ENCODE results near the gene ARHGAP26. TPM values are rescaled to one million over a fixed set of nuclear protein-coding genes. Genes with fewer than 3 reads are reported as not detected.

Gene ARHGAP26
- total RNA-seq, 4 donors from 2014 or later = 12.4 to 49.5 (median 31.8) TPM

DNA sequence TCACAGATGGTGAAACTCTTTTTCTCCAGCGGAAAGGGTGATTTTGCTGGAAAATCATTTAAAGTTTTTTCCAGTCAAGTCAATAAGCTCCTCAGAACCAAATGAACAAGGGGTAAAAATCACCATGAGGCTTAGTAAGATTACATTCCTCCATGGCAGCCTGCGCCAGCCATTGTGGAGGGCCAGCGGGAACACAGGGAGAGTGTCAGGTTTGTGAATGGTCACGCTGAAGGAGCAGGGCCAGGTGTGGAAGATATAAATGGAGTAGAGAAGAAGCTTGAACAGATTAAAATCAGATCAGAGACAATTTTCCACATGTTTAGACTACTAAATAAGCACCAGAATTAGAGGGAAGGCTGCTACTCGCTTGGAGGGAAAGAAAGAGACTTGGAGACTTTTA, 424.5 kb downstream of the ARHGAP26 start:
- DNase-seq = no peak
- H3K4me1 ChIP-seq = no peaks in the 10 kb centered on the region
- no peaks in the 10 kb centered on the region for H3K36me3 ChIP-seq
- TF ChIP-seq, protein P1, sequence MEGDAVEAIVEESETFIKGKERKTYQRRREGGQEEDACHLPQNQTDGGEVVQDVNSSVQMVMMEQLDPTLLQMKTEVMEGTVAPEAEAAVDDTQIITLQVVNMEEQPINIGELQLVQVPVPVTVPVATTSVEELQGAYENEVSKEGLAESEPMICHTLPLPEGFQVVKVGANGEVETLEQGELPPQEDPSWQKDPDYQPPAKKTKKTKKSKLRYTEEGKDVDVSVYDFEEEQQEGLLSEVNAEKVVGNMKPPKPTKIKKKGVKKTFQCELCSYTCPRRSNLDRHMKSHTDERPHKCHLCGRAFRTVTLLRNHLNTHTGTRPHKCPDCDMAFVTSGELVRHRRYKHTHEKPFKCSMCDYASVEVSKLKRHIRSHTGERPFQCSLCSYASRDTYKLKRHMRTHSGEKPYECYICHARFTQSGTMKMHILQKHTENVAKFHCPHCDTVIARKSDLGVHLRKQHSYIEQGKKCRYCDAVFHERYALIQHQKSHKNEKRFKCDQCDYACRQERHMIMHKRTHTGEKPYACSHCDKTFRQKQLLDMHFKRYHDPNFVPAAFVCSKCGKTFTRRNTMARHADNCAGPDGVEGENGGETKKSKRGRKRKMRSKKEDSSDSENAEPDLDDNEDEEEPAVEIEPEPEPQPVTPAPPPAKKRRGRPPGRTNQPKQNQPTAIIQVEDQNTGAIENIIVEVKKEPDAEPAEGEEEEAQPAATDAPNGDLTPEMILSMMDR (IDR thresholded peaks at IDR 0.05) = no peak
- TF ChIP-seq POLR2A (IDR thresholded peaks at IDR 0.05) = no peak
- no peaks in the 10 kb centered on the region for H3K9me3 ChIP-seq
- no peaks in the 10 kb centered on the region for H3K27me3 ChIP-seq
- no peak overlapping the region for H3K27ac ChIP-seq
- intact Hi-C loops (cut with DNase I; ENCODE audit: low total_unique reads) = no loop called here
- no peak overlapping the region for H3K4me3 ChIP-seq

DNA sequence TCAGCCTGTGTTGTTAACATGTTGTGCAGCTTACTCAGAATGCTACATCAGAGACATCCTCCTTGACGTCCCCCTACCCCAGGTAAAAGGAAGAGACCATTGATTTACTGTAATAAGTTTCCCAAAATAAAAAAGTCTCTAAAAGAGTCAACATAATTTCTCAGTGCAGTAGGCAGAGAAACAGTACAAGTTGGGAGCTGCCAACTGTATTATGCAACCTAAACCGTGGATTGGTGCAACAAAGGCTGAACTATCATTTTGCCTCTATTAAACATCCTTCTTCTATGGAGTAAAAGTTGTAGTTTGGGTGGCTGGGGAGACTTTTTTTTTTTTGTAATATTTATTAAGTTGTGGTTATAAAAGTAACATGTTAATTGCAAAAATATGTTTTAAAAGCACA, 425.3 kb downstream of the ARHGAP26 start:
- Histone ChIP-seq H3K27me3 (no peaks in the 10 kb centered on the region), H3K4me3 (no peak overlapping the region), H3K4me1 (no peaks in the 10 kb centered on the region), H3K27ac (no peak overlapping the region), H3K9me3 (no peaks in the 10 kb centered on the region), H3K36me3 (no peaks in the 10 kb centered on the region)
- DNase-seq = no peak
- intact Hi-C loops (cut with DNase I; ENCODE audit: low total_unique reads) = no loop called here
- TF ChIP-seq, protein P1 (IDR thresholded peaks at IDR 0.05) = no peak
- TF ChIP-seq POLR2A (IDR thresholded peaks at IDR 0.05) = no peak

DNA sequence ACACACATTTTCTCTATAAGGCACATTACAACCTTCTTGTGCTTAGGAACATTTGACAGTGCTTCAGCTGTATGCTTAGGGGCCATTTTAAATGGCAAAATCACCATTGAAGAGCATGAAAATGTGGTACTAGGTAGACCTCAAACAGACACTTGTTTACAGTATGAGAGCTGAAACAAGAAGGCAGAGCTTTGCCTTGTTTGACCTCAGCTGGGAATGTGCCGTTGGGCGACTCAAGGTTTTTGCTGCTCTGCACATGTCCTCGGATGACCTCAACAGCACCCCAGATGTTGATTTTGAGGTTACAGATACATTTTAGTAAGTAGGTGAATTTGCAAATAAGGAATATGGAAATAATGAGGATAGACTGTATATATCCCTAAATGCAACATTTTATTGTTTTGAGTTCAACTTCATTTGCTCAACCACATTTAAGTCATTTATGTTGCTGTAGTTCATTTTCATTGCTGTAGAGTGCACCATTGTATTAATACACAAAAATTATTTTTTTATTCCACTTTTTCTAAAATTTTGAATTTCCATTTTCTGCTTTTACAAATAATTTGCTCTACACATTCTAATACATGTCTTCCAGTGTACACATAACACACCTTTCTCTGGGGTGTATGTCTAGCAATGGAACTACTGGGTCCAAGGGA, 426.6 kb downstream of the ARHGAP26 start:
- H3K9me3 ChIP-seq = no peaks in the 10 kb centered on the region
- no peak overlapping the region for H3K27ac ChIP-seq
- DNase-seq = no peak
- no peaks in the 10 kb centered on the region for H3K36me3 ChIP-seq
- intact Hi-C loops (cut with DNase I; ENCODE audit: low total_unique reads) = no loop called here
- H3K27me3 ChIP-seq = no peaks in the 10 kb centered on the region
- TF ChIP-seq POLR2A (IDR thresholded peaks at IDR 0.05) = no peak
- TF ChIP-seq, protein P1 (IDR thresholded peaks at IDR 0.05) = no peak
- no peak overlapping the region for H3K4me3 ChIP-seq
- H3K4me1 ChIP-seq = no peaks in the 10 kb centered on the region

DNA sequence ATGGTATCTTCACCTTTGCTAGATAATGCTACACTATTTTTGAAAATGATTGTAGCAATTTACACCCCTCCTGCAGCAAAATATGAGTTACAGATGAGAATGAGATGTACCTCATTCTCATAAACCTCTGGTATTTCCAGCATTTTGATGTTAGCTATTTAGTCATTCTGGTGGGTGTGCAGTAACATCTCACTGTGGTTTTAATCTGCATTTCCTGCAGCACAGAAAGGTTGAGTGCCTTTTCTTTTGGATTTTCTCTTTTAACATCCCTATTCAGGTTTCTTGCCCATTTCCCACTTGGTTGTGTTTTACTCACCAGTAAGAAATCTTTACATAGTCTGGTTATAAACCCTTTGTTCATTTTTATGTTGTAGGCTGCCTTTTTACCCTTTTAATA, 427.1 kb downstream of the ARHGAP26 start:
- H3K27ac ChIP-seq = no peak overlapping the region
- TF ChIP-seq, protein P1 (IDR thresholded peaks at IDR 0.05) = no peak
- TF ChIP-seq POLR2A (IDR thresholded peaks at IDR 0.05) = no peak
- H3K9me3 ChIP-seq = no peaks in the 10 kb centered on the region
- no peaks in the 10 kb centered on the region for H3K27me3 ChIP-seq
- no peak overlapping the region for H3K4me3 ChIP-seq
- no peaks in the 10 kb centered on the region for H3K36me3 ChIP-seq
- intact Hi-C loops (cut with DNase I; ENCODE audit: low total_unique reads) = no loop called here
- DNase-seq = no peak
- H3K4me1 ChIP-seq = no peaks in the 10 kb centered on the region

DNA sequence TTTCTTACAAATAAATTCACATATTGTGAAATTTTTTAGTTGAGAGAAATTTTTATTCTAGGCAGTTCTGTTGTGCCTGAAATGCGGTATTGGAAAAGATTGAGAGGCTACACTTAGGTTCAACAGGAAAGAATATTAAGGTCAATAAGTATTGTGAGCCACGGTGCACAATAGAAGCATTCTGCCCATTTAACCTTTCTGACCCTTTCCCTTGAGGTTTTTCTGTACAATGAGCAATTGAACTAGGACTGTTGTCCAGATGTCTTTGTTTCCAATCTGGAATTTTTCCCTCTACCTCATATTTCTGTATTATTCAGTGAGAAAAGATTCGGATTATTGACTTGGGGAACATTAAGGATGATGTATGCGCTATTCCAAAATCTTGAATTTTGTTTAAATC, 428.2 kb downstream of the ARHGAP26 start:
- no peak overlapping the region for H3K4me3 ChIP-seq
- TF ChIP-seq, protein P1 (IDR thresholded peaks at IDR 0.05) = no peak
- no peak for TF ChIP-seq POLR2A (IDR thresholded peaks at IDR 0.05)
- H3K9me3 ChIP-seq = no peaks in the 10 kb centered on the region
- H3K36me3 ChIP-seq = no peaks in the 10 kb centered on the region
- H3K4me1 ChIP-seq = no peaks in the 10 kb centered on the region
- H3K27me3 ChIP-seq = no peaks in the 10 kb centered on the region
- DNase-seq = no peak
- intact Hi-C loops (cut with DNase I; ENCODE audit: low total_unique reads) = no loop called here
- H3K27ac ChIP-seq = no peak overlapping the region
